ENCODE data around the gene DEAF1. TPM values are rescaled to one million over a fixed set of nuclear protein-coding genes. Genes with fewer than 3 reads are reported as not detected.

Gene DEAF1
- total and polyA plus RNA-seq, 2 experiments from 2014 or later = 42.6 to 47.8 TPM

DNA sequence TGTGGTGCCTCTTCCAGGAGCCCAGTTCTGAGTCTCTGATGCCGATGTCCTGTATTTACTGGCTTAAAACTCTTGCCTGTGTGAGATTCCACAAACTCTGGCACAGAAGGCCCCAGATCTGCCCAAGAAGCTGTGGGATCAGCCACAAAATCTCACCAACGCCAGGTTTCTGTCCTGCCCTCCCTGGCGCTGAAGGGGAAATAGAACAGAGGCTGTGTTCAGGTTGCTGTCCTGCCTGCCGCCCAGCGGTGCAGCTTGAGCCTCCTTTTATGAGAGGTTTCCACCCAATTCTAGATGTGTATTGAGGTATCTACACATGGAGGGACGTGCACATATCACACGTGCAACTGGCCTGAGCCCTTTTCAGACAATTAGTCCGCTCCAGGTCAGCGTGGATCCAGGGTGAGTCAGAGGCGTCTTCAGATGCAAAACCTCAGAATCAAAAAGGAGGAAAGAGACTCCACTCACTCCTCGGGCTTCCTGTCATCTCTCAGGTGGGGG lies 2.8 kb upstream of the DEAF1 start (continued):
- TF ChIP-seq REST (IDR thresholded peaks at IDR 0.05; ENCODE audit: unreplicated experiment) = no peak

DNA sequence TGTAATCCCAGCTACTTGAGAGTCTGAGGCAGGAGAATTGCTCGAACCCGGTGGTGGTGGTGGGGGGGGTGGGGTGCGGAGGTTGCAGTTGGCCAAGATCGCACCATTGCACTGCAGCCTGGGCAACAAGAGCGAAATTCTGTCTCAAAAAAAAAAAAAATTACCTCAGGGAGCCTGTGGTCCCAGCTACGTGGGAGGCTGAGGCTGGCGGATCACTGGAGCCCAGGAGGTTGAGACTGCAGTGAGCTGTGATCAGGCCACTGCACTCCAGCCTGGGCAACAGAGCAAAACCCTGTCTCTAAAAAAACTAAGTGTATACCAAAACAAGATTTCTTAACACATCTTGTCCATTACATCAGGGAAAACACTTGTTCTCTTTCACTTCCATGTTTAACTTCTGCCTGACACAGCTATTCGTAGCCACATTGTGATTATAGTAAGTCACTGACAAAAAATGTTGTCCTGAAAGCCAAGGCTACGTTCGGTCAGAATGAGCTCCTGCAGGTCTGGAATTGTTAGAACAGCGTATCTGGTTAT lies 2.0 kb upstream of the DEAF1 start:
- TF ChIP-seq EZH2 (IDR thresholded peaks at IDR 0.05; ENCODE audit: low read depth, unreplicated experiment) = no peak
- Histone ChIP-seq H3K4me3 (no peak overlapping the region), H3K79me2 (replicated peaks; ENCODE audit: insufficient read depth) (peaks cover 30% of the 10 kb centered on the region), H3K4me1 (ENCODE audit: insufficient read depth) (peaks cover 21% of the 10 kb centered on the region), H3K36me3 (ENCODE audit: insufficient read depth) (no peaks in the 10 kb centered on the region), H3K27ac (ENCODE audit: low read depth) (peak overlapping the region; percentile 86), H3K4me2 (no peak overlapping the region; the same call in 1 of the 2 replicates), H2AFZ (no peak overlapping the region), H3K9me2 (ENCODE audit: insufficient read depth) (no peaks in the 10 kb centered on the region), H3K27me3 (ENCODE audit: insufficient read depth) (no peaks in the 10 kb centered on the region), H4K20me1 (replicated peaks; ENCODE audit: insufficient read depth) (peaks cover 8% of the 10 kb centered on the region), H3F3A (replicated peaks; ENCODE audit: low read depth) (peaks cover 28% of the 10 kb centered on the region)
- Mint-ChIP-seq H3K27me3 (ENCODE audit: insufficient read depth, low read depth, poor library complexity) (peaks cover 17% of the 10 kb centered on the region), H3K36me3 (ENCODE audit: low read depth) (peaks cover 4% of the 10 kb centered on the region; the same call in 2 of the 3 replicates), H3K4me3 (peak overlapping the region; percentile 82; the same call in 2 of the 3 replicates), H3K27ac (no peak overlapping the region), H3K9me3 (peaks cover 4% of the 10 kb centered on the region; the same call in 2 of the 3 replicates), H3K4me1 (peaks cover 29% of the 10 kb centered on the region)
- ATAC-seq (no peak), DNase-seq (ENCODE audit: low spot score) (no peak)

DNA sequence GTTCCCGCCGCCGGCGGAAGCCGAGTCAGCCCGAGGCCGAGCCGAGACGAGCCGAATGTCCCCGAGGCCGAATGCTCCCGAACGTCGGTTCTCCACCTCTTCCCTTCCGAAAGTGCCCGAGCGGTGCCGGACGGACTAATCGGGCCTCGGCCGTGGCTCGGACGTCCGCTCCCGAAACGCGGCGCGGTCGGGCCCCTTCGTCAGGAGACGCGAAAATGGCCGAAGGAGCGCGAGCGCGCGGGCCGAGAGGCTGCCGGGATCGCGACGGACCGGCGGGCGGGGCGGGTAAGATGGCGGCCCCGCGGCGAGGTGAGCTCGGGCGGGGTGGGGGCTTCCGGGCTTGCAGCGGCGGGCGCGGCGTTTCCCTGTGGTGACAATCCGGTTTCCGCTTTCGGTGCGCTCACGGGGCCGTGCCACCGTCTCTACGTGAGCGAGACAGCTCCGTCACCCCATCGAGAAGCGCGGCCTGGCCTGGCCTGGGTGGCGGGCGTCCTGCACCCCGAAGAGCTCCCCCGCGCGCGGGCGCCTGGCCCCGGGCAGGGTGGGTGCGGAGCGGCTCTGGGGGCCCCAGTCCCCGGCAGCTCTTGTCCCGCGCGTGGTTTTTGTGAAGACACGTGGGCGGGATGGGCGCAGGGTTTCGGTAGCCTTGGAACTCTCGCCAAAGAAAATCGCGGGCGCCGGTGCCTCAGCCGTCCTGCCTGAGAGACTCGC lies 671 bp upstream of the DEAF1 start, which contains the start of gene TMEM80:
Gene TMEM80, plus strand, starts transcription at position 279 of the 711 bp plus-strand sequence. Its CDS starts 12 bp downstream, at position 291.
- no peaks in the 10 kb centered on the region for H3K27me3 ChIP-seq (ENCODE audit: insufficient read depth)
- peaks cover 40% of the 10 kb centered on the region for H3K79me2 ChIP-seq (replicated peaks; ENCODE audit: insufficient read depth)
- H4K20me1 ChIP-seq (replicated peaks; ENCODE audit: insufficient read depth) = peaks cover 9% of the 10 kb centered on the region
- peak within 1 kb of the TSS; percentile 90 for H2AFZ ChIP-seq
- no peaks in the 10 kb centered on the region for H3K9me2 ChIP-seq (ENCODE audit: insufficient read depth)
- H3K27ac Mint-ChIP-seq = peak within 1 kb of the TSS; percentile 98
- TF ChIP-seq REST (IDR thresholded peaks at IDR 0.05; ENCODE audit: unreplicated experiment) = no peak
- peak; percentile 61 for TF ChIP-seq POLR2AphosphoS5 (IDR thresholded peaks at IDR 0.05; ENCODE audit: low read depth)
- H3K9me3 Mint-ChIP-seq = peaks cover 4% of the 10 kb centered on the region; the same call in 2 of the 3 replicates
- peaks cover 13% of the 10 kb centered on the region for H3K36me3 Mint-ChIP-seq (ENCODE audit: low read depth)
- H3K27me3 Mint-ChIP-seq (ENCODE audit: insufficient read depth, low read depth, poor library complexity) = peaks cover 22% of the 10 kb centered on the region
- peaks cover 21% of the 10 kb centered on the region for H3K4me1 ChIP-seq (ENCODE audit: insufficient read depth)
- H3F3A ChIP-seq (replicated peaks; ENCODE audit: low read depth) = peaks cover 28% of the 10 kb centered on the region
- H3K36me3 ChIP-seq (ENCODE audit: insufficient read depth) = no peaks in the 10 kb centered on the region
- peak within 1 kb of the TSS; percentile 85 for H3K4me2 ChIP-seq
- H3K4me1 Mint-ChIP-seq = peaks cover 36% of the 10 kb centered on the region
- peak within 1 kb of the TSS; percentile 97 for H3K4me3 ChIP-seq
- ATAC-seq (peak; percentile 75), DNase-seq (ENCODE audit: low spot score) (peak; percentile 100)
- peak within 1 kb of the TSS; percentile 94 for H3K27ac ChIP-seq (ENCODE audit: low read depth)
- H3K4me3 Mint-ChIP-seq = peak within 1 kb of the TSS; percentile 82

All from GM23338 (cell line).